ENCODE measurements around the gene IGFLR1.

GRCh38 chr19:35750167-35750566, 7.9 kb upstream of the IGFLR1 start:
- TF ChIP-seq ATF3 (IDR thresholded peaks at IDR 0.05; ENCODE audit: insufficient read depth, low read depth, low read length): no peak
- no peak for TF ChIP-seq YY1 (IDR thresholded peaks at IDR 0.05; ENCODE audit: low read depth, low read length)
- TF ChIP-seq MAX (IDR thresholded peaks at IDR 0.05): no peak
- TF ChIP-seq BACH1 (IDR thresholded peaks at IDR 0.05; ENCODE audit: low read length): no peak
- TF ChIP-seq CTCF (IDR thresholded peaks at IDR 0.05; ENCODE audit: control extremely low read depth in 1 of 3, insufficient read depth in 1 of 3, low read depth in 1 of 3, low read length in 3 of 3): no peak
- no peak for TF ChIP-seq RBBP5 (IDR thresholded peaks at IDR 0.05; ENCODE audit: borderline replicate concordance, low read depth, low read length)
- TF ChIP-seq RXRA (IDR thresholded peaks at IDR 0.05; ENCODE audit: insufficient read depth, low read depth, low read length): no peak
- no peak for TF ChIP-seq EZH2 (IDR thresholded peaks at IDR 0.05; ENCODE audit: low read depth, low read length, severe bottlenecking)
- no peak for TF ChIP-seq USF2 (IDR thresholded peaks at IDR 0.05; ENCODE audit: low read length)
- TF ChIP-seq EP300 (IDR thresholded peaks at IDR 0.05; ENCODE audit: borderline replicate concordance in 1 of 2, low read depth in 2 of 2, low read length in 2 of 2): no peak
- TF ChIP-seq TEAD4 (IDR thresholded peaks at IDR 0.05; ENCODE audit: low read depth, low read length): no peak
- TF ChIP-seq CREB1 (IDR thresholded peaks at IDR 0.05): no peak
- no peak for TF ChIP-seq POLR2A (IDR thresholded peaks at IDR 0.05; ENCODE audit: control extremely low read depth in 1 of 2, low read depth in 2 of 2, low read length in 2 of 2)
- no peak for TF ChIP-seq RFX5 (IDR thresholded peaks at IDR 0.05; ENCODE audit: borderline replicate concordance, low read depth, low read length)

All from H1 (cell line).